NCI-H2107 treated with DMSO at 0.1 percent for 48 hours (cell line): ENCODE measurements around the gene RAPSN.

Source experiments
- DNase-seq: peaks from one replicate; lab custom pipeline; 2025; ENCODE audit not compliant: unreplicated experiment; lab: John Stamatoyannopoulos, UW

RAPSN gene

DNA sequence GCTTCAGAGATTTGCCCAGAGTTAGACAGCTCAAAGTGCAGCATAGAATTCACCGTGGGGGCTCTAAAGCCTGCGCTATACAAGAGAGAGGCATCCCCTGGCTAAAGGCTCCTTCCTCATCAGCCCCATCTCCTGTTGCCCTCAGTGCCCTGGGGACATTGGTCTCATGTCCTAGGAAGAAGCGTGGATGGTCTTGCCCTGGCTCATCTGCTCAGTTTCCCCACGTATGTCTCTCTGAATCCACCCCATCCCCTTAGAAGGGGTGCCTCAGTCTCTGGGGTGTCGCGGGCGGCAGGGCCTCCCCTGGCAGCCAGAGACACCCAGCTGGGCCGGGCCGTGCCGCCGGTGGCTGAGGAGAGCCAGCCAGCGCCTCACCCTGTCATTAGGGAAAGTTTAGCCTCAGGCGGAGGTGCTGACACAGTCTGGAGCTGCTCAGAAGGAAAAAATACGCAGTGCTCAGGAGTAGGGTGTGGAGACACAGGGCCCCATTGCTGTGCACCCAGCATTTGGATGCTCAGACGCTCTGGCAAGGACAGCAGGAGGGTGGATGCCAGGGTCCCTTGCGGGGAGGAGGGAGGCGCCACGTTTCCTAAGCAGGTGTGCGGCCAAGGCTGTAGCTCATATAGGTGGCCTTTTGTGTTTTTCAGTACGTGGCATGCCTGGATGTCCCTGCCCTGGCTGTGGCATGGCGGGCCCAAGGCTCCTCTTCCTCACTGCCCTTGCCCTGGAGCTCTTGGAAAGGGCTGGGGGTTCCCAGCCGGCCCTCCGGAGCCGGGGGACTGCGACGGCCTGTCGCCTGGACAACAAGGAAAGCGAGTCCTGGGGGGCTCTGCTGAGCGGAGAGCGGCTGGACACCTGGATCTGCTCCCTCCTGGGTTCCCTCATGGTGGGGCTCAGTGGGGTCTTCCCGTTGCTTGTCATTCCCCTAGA lies 39.2 kb downstream of the RAPSN start:
- DNase-seq, result no peak

DNA sequence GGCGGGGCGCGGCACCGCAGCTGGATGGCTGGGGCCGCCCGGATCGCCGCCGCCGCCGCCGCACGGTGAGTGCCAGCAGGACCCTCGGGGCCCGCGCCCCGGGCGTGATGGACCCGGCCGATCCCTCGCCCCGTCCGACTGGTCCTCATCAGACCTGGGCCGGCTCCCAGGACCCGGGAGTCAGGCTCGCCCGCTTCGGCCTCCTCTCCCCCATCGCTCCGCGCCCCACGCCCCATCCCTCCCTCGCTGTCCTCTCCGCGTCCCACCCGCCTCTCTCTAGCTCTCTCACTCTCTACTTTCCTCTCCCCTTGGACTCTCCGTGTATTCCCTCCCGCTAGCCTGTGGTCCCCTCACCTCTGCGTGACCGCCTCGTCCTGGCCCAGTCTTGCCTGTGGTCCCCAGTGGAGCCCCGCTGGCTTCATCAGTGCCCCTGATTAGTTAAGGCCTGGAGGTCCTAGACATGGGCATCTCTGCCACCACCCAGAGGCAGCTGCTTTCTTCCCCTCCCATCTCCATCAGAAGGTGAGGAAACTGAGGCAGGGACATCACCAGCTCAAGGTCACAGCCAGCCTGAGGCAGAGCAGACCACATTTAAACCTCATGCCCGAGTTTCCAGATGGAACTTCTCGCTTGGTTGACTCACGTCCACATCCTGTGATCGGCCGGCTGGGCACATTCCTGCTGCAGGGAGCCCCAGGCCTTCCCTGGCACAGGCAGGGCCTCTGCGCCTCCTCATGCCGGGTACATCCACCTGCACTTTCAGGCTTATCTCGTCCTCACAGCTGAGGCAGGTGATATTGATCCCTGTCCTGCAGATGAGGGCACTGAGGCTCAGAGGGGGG lies 40.1 kb downstream of the RAPSN start:
- DNase-seq, result no peak

DNA sequence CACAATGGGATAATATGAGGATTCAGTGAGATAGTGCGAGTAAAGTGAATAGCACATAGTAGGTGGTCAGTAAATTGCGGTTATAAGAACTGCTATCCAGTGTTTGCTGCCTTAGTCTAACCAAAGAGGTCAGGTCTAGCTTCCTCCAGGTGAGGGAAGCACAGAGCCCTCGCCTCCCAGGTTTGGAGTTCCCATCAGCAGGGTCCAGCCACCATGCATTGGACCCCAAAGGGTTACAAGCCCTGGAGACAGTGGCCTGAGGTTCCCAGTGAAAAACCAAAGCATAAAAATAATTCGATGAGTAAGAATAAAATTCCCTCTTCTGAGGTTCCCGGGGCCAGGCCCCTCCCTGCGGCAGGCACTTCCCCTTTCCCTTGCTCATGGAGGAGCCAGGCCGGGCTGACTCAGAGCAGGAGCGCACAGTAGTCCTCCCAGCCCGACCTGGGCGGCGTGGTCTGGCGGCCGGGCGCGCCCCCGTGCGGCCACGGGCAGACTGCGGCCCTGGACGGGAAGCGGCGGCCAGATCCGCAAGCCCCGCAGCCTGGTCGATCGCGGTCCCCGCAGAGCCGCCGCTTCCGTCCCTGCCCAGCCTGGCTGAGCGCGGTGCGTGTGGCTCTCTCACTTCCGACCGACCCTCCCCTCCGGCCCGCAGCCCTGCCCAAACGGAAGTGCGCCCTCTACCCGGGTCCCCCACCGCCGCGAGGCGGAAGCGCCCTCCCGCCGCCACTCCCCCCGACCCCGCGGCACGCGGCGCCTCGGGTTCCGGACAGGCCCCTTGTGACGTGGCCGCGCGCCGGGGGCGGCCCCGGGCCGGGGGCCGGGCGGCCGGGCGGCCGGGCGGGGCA lies 41.0 kb downstream of the RAPSN start, which contains the start of gene SLC39A13:
TSS of gene SLC39A13 (plus strand) at position 845 of the 845 bp plus-strand sequence. CDS start 1,505 bp downstream, outside the sequence.
- peak; percentile 47 for DNase-seq

DNA sequence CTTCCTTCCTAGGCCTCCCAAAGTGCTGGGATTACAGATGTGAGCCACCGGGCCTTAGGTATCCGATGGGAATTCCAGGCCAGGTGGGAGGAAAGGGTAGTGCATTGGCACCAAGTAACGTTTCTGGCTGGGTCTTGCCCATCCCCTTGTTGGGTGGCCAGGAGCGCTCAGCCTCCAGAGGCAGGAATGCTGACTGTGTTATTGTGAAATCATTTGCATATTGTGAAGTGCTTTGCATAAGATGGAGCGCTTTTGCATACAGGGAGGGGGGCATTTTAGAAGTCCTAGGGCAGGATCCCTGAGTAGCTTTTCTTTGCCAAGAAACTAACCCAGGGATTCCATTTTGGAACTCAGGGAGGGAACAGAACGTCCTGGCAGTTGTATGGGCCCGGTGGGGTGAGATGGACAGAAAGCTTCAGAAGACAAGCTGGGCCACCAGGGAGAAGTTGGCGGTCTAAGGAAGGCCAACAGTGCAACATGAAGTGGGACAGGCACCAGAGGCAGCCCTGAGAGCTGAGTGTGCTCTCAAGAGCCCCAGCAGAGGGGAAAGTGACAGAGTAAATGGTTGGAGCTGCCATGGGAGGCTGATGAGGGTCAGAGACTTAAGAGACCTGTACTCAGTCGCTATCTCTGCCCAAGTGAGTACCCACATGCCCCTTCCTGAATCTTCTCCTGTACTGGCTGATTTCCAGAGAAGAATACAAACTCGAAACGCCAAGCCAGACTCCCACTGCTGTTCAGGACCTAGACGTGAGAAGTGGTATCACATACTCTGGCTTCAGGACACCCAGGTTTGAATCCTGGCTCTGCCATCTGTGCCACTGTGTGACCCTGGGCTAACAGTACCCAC lies 41.8 kb downstream of the RAPSN start:
- no peak for DNase-seq

DNA sequence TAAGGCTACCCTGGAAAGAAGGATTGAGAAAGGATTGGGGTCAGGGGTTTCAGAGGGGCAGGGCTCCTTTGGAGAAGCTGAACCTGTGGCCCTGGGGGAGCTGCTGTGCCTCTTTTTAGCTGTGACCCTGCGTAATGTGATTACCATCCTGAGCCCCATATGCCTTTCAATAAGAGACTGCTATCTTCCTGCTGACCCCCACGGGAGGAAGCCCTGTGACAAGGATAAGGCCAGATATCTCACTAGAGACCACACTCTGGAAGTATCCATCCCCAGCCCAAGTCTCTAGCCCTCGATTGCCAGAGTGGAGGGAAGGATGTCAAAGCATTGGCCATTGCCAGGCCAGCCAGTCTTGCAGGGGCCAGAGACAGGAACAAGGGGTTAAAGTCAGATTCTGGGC lies 45.4 kb downstream of the RAPSN start:
- no peak for DNase-seq

DNA sequence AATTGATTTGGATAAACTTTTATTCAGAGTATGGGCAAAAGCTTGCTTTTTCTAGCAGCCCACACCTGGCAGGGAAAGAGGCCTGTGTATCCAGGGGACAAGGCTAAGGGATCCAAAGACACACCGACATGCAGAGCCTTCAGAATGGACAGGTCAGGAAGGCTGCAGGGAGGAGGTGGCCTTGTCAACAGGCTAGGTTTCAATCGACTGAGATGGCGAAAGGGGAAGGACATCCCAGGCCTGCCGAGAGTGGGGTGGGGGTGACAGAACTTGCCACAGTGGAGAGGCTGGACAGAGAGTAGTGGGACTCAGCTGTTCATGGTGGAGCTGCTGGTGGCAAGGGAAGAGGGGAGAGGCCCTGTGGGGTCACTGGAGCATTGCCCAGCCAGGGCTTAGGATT lies 45.8 kb downstream of the RAPSN start:
- no peak for DNase-seq

DNA sequence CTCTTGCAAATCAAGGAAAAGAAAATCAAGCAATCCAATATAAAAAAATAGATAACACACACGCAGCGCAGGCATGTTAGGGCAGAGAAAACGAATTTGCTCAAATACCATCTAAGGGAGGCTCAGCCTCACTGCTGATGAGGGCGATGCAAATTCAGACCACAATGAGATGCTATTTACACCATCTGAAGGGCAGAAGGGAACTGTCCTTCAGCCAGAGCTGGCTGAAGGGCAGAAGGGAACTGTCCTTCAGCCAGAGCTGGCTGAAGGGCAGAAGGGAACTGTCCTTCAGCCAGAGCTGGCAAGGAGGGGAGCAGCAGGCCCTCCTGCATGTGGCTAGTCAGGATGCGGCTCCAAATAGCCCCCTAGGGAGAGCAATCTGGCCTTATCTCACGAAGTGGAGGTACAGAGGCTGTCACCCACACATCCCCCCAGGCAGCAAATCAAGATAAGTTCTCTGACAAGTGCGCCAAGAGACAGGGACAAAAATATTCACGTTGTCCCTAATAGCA lies 48.1 kb downstream of the RAPSN start:
- DNase-seq, result no peak

DNA sequence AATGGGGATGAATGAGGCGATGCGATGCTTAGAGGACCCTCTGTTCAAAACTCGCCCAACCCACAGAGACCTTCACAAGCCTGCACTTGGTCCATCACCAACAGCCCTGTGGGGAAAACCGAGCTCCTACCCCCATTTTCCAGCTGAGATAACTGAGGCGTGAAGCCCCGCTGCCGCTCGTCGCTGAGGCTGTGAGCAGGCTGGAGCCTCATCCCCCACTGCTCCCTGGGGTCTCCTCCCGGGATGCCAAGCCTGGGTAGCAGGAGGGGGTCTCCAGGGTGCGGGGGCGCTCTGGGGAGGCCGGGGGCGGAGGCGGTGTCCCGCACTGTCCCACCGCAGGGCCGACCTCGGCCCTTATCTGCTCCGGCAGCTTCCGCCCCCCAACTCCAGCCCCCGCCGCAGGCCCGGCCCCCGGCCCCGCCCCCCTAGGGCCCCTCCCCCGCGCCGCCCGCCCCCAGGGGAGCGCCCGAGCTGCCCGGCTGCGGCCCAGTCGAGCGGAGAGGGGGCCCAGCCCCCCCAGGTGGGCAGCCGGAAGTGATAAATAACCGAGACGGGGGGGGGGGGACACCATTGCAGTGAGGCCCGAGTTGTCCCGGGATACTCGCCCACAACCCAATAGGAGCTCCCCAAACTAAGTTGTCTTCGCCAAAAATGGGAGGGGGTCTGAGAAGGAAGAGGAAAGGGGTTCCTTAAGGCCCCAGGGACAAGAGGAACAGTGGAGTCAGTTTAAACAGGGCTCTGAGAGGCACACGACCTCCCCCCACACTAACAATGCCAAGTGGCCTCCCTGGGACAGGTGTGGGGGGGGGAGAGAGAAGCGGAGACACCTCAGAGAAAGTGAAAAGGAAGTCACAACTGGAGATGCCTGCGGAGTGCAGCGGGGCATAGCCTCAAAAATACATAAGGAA lies 48.8 kb downstream of the RAPSN start:
- no peak for DNase-seq

DNA sequence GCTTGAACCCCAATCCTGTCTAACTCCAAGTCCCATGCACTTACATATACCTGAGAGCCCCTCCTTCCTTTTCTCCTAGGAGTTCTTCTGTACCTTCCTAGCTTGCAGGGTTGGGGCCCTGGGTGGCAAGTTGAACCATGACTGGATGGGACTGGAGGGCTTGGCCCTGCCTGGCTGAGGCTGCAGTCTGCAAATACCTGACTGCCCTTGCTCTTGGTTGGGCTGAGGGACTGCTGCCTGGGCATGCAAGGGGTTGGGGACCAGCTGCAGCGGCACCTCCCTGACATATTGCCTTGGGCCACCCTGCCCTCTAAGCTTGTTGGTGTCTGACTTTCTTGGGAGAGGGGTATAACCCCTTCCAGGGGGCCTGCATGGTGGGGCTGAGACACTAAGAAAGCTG lies 50.4 kb downstream of the RAPSN start:
- DNase-seq, result no peak

DNA sequence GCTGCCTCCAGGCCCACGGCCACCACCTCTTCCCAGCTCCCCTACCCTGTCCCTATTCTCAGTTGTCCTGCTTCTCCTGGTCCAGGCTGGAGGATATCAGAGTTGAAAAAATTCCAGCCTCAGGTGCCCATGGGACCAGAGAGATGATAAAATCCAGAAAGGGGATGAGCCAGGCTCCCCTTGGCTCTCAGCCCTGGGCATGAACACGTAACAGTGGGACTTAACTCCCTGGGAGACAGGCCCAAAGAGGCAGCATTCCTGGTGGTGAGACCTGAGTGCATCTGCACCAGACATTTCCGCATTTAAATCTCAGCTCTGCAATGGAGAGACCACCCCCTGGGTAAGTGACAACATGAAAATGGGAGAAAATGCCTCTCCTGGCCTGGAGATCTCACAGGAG lies 50.9 kb downstream of the RAPSN start:
- no peak for DNase-seq

DNA sequence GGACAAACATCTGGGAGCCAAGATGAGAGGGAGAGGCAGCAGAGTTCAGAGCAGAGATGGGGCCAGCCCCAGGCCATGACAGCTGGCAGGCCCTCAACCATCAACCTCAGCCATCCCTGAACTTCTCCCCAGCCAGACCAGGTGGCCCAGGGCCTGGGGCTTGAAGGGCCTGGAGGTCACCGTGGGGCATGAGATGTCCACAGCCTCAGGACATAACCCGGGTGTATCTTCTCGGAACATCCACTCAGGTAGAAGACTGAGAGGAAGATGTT lies 53.0 kb downstream of the RAPSN start:
- DNase-seq, result no peak

DNA sequence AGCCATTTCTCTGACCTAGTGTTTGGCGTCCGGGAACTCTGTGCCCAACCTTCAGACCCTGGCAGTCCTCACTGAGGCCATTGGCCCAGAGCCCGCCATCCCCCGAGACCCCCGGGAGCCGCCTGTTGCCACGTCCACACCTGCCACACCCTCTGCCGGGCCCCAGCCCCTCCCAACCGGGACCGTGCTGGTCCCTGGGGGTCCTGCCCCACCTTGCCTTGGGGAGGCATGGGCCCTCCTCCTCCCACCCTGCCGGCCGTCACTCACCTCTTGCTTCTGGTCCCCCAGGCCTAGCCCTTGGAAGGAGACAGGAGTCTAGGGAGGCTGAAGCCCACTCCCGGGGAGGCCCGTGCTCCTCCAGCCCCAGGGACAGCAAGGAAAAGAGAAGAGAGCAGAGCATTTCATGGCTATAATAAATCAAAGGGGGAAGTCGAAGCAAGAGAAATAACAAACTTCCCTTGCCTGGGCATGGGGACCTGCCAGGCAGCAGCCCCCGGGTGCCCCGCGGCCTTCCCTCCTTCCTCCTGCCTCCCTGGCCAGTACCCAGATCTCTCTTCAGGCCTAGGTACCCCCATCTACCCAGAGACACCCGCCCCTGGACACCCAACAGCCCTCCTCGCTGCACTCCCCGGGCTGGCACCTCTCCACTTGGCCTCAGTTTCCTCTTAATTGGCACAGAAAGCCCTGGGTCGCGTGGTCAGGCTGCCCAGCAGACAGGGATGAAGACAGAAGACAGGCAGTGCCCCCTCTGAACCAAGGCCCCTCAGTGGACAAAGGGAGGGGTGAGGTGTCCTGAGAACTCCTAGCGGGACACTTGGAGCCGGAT lies 53.5 kb downstream of the RAPSN start:
- DNase-seq, result no peak

DNA sequence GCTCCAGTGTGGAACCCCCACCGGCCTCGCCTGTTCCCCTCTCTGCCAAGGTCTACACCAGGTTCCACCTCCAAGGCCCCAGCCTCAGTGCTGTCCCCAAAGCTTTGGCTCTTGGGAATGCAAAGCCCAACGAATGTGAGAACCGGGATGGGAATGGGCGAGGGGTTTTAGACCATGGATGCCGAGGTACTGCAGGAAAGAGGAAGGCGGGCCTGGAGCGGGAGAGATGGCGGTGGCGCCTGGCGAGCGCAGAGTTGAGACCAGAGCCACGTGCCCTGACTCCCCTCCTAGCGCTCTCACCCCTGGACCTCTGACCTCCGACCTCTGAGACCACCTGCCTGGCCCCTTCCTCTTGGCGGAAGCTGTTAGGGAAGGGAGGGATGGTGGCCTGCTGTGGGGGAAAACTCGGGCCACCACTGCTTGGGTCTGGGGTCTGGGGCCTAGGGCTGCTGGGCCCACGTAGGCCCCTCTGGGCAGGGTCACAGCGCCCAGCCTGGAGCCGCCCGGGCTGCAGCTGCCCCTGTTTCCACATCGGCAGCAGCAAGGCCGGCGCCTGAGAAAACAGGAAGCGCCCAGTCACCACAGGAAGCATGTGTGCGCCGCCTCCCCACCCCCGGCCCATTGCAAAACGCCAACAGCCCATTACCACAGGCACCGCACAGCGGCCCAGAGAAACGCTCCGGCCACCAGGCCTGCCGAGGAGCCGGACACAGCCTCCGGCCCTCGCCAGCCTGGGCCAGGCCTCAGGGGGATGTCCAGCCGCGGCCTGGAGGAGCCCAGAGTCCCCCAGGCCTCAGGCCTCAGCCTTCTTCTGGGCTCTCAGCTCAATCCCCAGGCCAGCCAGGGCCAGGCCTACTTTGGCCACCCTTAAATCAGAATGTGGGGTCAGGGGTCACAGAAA lies 54.4 kb downstream of the RAPSN start:
- no peak for DNase-seq

DNA sequence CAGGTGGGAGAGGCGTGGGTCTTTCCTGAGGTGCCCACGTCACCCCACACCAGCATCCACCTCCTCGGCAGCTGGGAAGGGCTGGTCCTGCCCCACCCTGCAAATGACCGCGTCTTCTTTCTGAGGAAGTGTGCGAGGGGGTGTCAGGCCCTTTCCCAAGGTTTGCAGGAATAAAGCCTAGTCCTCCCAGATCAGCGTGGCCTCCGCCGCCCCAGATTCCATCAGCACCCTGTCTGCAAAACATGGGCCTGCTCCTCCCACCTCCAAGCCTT lies 55.0 kb downstream of the RAPSN start:
- DNase-seq, result no peak

DNA sequence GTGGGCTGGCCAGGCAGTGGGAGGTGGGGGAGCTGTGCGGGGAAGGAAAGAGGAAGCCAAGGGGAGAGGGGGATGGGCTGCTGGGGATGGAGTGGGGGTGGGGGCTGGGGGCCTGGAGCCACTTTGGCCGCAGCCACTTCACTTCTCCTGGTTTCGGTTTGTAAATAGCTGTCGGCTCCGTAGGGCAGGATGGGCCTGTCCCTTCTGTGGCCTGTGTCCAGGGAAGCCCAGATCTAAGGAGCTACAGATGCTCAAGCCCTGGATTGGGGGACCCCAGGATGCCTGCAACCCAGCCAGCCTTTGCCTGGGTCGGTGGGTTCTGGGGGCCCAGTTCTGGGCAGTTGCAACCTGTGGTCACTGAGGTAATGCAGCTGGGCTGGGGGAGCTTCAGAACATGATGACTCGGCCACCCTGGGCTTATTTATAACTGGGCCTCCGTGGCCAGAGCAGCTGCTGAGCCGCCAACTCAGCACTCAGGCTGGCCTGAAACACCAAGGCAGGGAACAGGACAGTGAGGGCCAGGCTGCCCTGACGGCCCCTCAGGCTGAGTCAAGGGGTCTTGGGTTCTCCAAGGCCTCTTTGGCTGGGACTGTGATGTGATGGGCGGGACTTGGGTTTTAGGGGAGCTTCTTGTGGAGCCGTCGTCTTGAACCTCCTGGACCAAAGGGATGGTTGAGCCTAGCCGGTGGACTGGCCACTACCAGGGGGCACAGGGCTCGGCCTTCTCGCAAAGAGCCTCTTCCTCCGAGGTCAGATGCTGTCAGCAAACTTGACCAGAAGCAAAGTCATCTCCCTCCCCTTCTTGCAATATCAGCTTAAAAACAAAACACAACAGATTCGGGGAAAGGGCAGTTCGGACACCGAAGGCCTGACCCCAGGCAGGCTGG lies 55.5 kb downstream of the RAPSN start:
- no peak for DNase-seq

DNA sequence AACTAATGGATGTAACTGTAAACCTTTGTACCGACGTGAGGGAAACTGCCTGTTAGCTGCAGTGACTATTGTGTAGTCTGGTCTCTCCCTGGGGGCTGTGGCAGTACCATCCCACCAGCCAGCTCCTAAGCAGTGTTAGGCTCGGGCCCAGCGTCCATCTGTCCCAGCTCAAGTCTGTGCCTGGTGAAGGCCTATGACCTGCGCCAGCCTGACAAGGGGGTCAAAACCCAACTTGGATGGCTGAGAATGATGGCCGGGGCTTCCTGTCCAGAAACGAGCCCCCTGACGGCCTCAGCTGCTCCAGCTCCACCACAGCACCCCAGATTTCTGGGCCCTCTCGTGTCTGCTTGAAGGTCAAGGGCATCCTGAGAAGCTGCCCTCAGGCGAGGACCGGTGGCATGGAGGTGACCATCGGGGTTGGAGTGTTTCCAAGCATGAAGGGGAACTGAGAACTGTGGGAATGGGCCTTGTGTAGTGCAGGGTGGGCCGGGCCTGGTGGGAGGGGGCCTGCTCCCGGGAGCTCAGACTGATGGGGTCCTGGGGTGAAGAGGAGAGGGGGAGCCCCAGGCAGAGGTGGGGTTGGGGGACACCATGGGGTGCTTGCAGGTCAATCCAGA lies 56.3 kb downstream of the RAPSN start:
- DNase-seq, result no peak
